HG03064 (cell line): ENCODE measurements around the gene FAF2.

Experiments
- ATAC-seq: cut with Tn5 transposase; IDR thresholded peaks from one replicate; pipeline ENCODE4 v1.9.1; 2021; ENCODE audit warnings: low read depth; ENCODE audit not compliant: unreplicated experiment

Gene FAF2

GRCh38 chr5:176527246-176528222 is 79.3 kb downstream of the FAF2 start:
- no peak for ATAC-seq

GRCh38 chr5:176528301-176528700 is 80.1 kb downstream of the FAF2 start:
- no peak for ATAC-seq

GRCh38 chr5:176528761-176529115 is 80.6 kb downstream of the FAF2 start:
- ATAC-seq = no peak

- no peak for ATAC-seq
Observed at GRCh38 chr5:176529116-176529740, 81.0 kb downstream of the FAF2 start.

- peak; percentile 37 for ATAC-seq
Observed at GRCh38 chr5:176529741-176530141, 81.6 kb downstream of the FAF2 start.

GRCh38 chr5:176530393-176530982 is 82.3 kb downstream of the FAF2 start:
- ATAC-seq = no peak

GRCh38 chr5:176530983-176531901 is 83.1 kb downstream of the FAF2 start:
- no peak for ATAC-seq

GRCh38 chr5:176531902-176532493 is 83.8 kb downstream of the FAF2 start:
- no peak for ATAC-seq

- no peak for ATAC-seq
Observed at GRCh38 chr5:176532795-176533194, 84.6 kb downstream of the FAF2 start.

- no peak for ATAC-seq
Observed at GRCh38 chr5:176533390-176533789, 85.2 kb downstream of the FAF2 start.

GRCh38 chr5:176533894-176534611 is 85.9 kb downstream of the FAF2 start:
- no peak for ATAC-seq

GRCh38 chr5:176534640-176535039 is 86.5 kb downstream of the FAF2 start:
- ATAC-seq = no peak

GRCh38 chr5:176535101-176535663 is 87.0 kb downstream of the FAF2 start:
- ATAC-seq = no peak

- ATAC-seq = no peak
Observed at GRCh38 chr5:176535664-176536131, 87.5 kb downstream of the FAF2 start.

GRCh38 chr5:176536132-176536901 is 88.1 kb downstream of the FAF2 start:
- no peak for ATAC-seq

- peak; percentile 47 for ATAC-seq
Observed at GRCh38 chr5:176536902-176537553, 88.8 kb downstream of the FAF2 start, which contains the start of gene RNF44. TSS of gene RNF44 (minus strand) at chr5:176537402. CDS start at chr5:176532472, 4,930 bp downstream.

GRCh38 chr5:176537554-176538229 is 89.5 kb downstream of the FAF2 start:
- peak; percentile 52 for ATAC-seq
